ENCODE data around the gene PAQR9. TPM values are rescaled to one million over a fixed set of nuclear protein-coding genes. Genes with fewer than 3 reads are reported as not detected.

PAQR9 gene
- total and polyA plus RNA-seq, 2 of the 13 experiments (the other 11 are each of a cell fraction or from before 2014, with no cell fraction given) = 3.7 to 10.3 TPM

DNA sequence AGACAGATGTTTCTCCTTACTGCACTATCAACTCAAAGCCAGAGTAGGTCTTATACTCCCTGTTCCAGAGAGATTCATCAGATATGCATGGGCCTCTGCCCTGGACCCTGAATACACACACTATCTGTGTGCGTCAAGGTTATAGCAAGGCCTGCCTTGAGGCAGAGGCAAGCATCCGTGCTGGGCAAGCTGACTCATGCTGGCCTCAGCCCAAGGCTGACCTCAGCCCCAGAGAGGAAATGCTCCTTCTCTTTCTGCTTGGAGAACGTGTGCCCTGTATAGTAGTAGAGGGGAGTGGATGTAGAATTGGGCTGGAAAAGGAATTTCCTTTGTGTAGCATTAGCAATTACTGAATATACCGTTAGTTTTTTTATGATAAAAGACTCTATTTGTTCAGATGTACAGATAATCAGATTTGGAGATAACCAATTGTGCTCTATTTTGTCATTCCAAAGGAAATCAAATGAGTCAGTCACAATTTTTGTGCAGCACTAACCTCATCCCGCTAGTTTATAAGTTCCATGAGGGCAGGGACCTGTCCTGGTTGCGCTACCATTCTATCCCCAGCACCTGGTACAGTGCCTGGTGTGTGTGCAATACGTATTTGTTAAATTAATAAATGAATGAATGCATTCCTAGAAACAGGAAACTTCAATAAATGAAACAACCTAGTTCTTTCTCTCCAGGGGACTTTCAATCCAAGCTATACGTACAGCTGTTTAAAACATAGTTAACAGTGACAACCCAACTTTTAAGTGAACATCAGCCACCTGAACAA is 13.3 kb upstream of the PAQR9 start (continued):
- TF ChIP-seq ZHX2 (IDR thresholded peaks at IDR 0.05; ENCODE audit: low read depth) (no peak), ZHX2 (CRISPR knock-in tag; IDR thresholded peaks at IDR 0.05; ENCODE audit: borderline replicate concordance) (no peak), HOXA9 (CRISPR knock-in tag; IDR thresholded peaks at IDR 0.05; ENCODE audit: borderline replicate concordance) (no peak), ZNF83 (CRISPR knock-in tag; IDR thresholded peaks at IDR 0.05; ENCODE audit: borderline replicate concordance) (no peak), RARA (CRISPR knock-in tag; IDR thresholded peaks at IDR 0.05) (peak; percentile 67), RAD21 (CRISPR knock-in tag; IDR thresholded peaks at IDR 0.05) (no peak), KDM3A (CRISPR knock-in tag; IDR thresholded peaks at IDR 0.05; ENCODE audit: low read depth) (peak; percentile 67; the same call in 1 of the 2 replicates), ZBTB49 (CRISPR knock-in tag; IDR thresholded peaks at IDR 0.05; ENCODE audit: borderline replicate concordance) (no peak), SP4 (CRISPR knock-in tag; IDR thresholded peaks at IDR 0.05) (no peak), FOXA1 (IDR thresholded peaks at IDR 0.05) (no peak), FOXA1 (CRISPR knock-in tag; IDR thresholded peaks at IDR 0.05) (peak; percentile 53), ZMAT5 (CRISPR knock-in tag; IDR thresholded peaks at IDR 0.05; ENCODE audit: borderline replicate concordance, low read depth) (no peak), GPBP1L1 (CRISPR knock-in tag; IDR thresholded peaks at IDR 0.05) (no peak), ZNF772 (CRISPR knock-in tag; IDR thresholded peaks at IDR 0.05) (no peak), ZNF282 (IDR thresholded peaks at IDR 0.05; ENCODE audit: partially characterized antibody) (no peak), IKZF4 (CRISPR knock-in tag; IDR thresholded peaks at IDR 0.05; ENCODE audit: borderline replicate concordance, low read depth, not compliant biosample characterization) (no peak), YEATS2 (CRISPR knock-in tag; IDR thresholded peaks at IDR 0.05; ENCODE audit: borderline replicate concordance) (peak; percentile 34; the same call in 1 of the 2 replicates), BCL3 (CRISPR knock-in tag; IDR thresholded peaks at IDR 0.05) (no peak)
